Measurements from ENCODE around the gene DLGAP4. TPM values are rescaled to one million over a fixed set of nuclear protein-coding genes. Genes with fewer than 3 reads are reported as not detected.

Gene DLGAP4
- polyA plus RNA-seq, 1 of the 3 experiments (the other 2 are of a cell fraction), result 31.2 TPM

DNA sequence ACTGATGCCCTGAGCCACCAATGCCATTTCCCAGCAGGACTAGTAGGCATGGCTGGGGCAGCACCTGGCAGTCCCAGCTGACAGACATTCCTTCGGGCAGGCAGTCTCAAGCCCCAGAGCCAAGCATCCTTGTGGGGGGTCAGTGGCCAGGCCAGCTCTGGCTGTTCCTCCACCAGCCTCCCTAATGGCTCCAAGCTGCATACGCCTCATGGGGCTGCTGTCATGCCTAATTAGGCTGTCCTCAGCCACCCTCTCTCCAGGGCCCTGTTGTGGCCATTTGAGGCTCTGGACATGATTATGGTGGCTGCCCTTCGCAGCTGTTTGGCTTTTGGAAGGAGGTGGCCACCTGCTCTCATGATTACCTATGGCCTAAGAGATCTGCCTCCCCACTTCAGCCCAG lies 79.4 kb downstream of the DLGAP4 start:
- 0% methylated on average over 1 of the region's 3 CpGs for WGBS (ENCODE audit: low lambda C conversion rate)
- no peaks in the 10 kb centered on the region; the same call in 1 of the 2 replicates for H4K20me1 ChIP-seq (ENCODE audit: insufficient read depth)
- DNase-seq, result peak; percentile 51

GRCh38 chr20:36386236-36386635 lies 80.1 kb downstream of the DLGAP4 start:
- Histone ChIP-seq H3K4me3 (ENCODE audit: low read depth in 2 of 2, low read length in 1 of 2) (no peak overlapping the region), H3K9me3 (no peaks in the 10 kb centered on the region), H3K27me3 (ENCODE audit: insufficient read depth) (no peaks in the 10 kb centered on the region), H3K9me2 (no peaks in the 10 kb centered on the region), H2AFZ (ENCODE audit: low read depth) (no peak overlapping the region), H3K27ac (ENCODE audit: low read depth in 2 of 2, low read length in 1 of 2) (no peak overlapping the region), H3F3A (replicated peaks; ENCODE audit: insufficient read depth) (no peaks in the 10 kb centered on the region), H3K4me2 (no peak overlapping the region), H3K36me3 (replicated peaks in 1 of 2; ENCODE audit: control insufficient read depth in 1 of 2, insufficient read depth in 2 of 2, low read length in 1 of 2) (no peaks in the 10 kb centered on the region), H3K4me1 (ENCODE audit: control insufficient read depth in 1 of 2, insufficient read depth in 2 of 2, low read depth in 1 of 2, low read length in 1 of 2) (peaks cover 0 to 7% of the 10 kb centered on the region in 2 experiments; a peak in 1 of 4 replicates), H3K9ac (no peak overlapping the region), H3K79me2 (ENCODE audit: insufficient read depth) (no peaks in the 10 kb centered on the region), H4K20me1 (ENCODE audit: insufficient read depth) (no peaks in the 10 kb centered on the region; the same call in 1 of the 2 replicates)
- TF ChIP-seq RCOR1 (IDR thresholded peaks at IDR 0.05; ENCODE audit: low read length), result no peak
- TF ChIP-seq FOXJ3 (CRISPR knock-in tag; IDR thresholded peaks at IDR 0.05), result no peak
- no peak for TF ChIP-seq EP300 (IDR thresholded peaks at IDR 0.05; ENCODE audit: borderline replicate concordance in 1 of 2, low read depth in 1 of 2, low read length in 1 of 2)
- ChIA-PET CTCF (interaction anchor here (1.2 to 2.1 kb wide), 2 partner anchors 14 to 53 kb away, joined by 4 read pairs; no protein-coding TSS in a partner anchor), POLR2A (no interaction called here)
- DNase-seq, result no peak

More for the DNA sequence above, 79.4 kb downstream of the DLGAP4 start:
- Histone ChIP-seq H3K79me2 (ENCODE audit: insufficient read depth) (no peaks in the 10 kb centered on the region), H2AFZ (ENCODE audit: low read depth) (no peak overlapping the region), H3K4me1 (ENCODE audit: control insufficient read depth in 1 of 2, insufficient read depth in 2 of 2, low read depth in 1 of 2, low read length in 1 of 2) (peaks cover 0 to 7% of the 10 kb centered on the region in 2 experiments; a peak in 1 of 4 replicates), H3K4me2 (no peak overlapping the region), H3K9me3 (no peaks in the 10 kb centered on the region), H3K9ac (no peak overlapping the region), H3K9me2 (no peaks in the 10 kb centered on the region), H3K4me3 (ENCODE audit: low read depth in 2 of 2, low read length in 1 of 2) (no peak overlapping the region), H3K27me3 (ENCODE audit: insufficient read depth) (no peaks in the 10 kb centered on the region), H3F3A (replicated peaks; ENCODE audit: insufficient read depth) (no peaks in the 10 kb centered on the region), H3K36me3 (replicated peaks in 1 of 2; ENCODE audit: control insufficient read depth in 1 of 2, insufficient read depth in 2 of 2, low read length in 1 of 2) (no peaks in the 10 kb centered on the region), H3K27ac (ENCODE audit: low read depth in 2 of 2, low read length in 1 of 2) (0 out of 4 replicates have a peak overlapping the region, but pooled peaks of 1 of the 2 experiments have one; percentile 11)
- ChIA-PET POLR2A (no interaction called here), CTCF (interaction anchor here (1.2 to 2.1 kb wide), 3 partner anchors 14 to 54 kb away, joined by 4 to 7 read pairs (median 4); no protein-coding TSS in a partner anchor)
- no peak for TF ChIP-seq EZH2phosphoT487 (IDR thresholded peaks at IDR 0.05; ENCODE audit: borderline replicate concordance, low read depth)
- TF ChIP-seq RFX5 (IDR thresholded peaks at IDR 0.05; ENCODE audit: low read length), result no peak
- TF ChIP-seq RXRA (IDR thresholded peaks at IDR 0.05; ENCODE audit: borderline replicate concordance, low read depth), result no peak
- no peak; a peak in 1 of 4 replicates for TF ChIP-seq EP300 (IDR thresholded peaks at IDR 0.05; ENCODE audit: borderline replicate concordance in 1 of 2, low read depth in 1 of 2, low read length in 1 of 2)
- TF ChIP-seq RAD21 (IDR thresholded peaks at IDR 0.05; ENCODE audit: low read length), result no peak
- TF ChIP-seq FOXJ3 (CRISPR knock-in tag; IDR thresholded peaks at IDR 0.05), result no peak
- no peak for TF ChIP-seq FOXM1 (IDR thresholded peaks at IDR 0.05; ENCODE audit: low read depth)
- no peak for TF ChIP-seq NFIC (IDR thresholded peaks at IDR 0.05; ENCODE audit: borderline replicate concordance)

- Histone ChIP-seq H3K4me1 (ENCODE audit: control insufficient read depth in 1 of 2, insufficient read depth in 2 of 2, low read depth in 1 of 2, low read length in 1 of 2) (peaks cover 0 to 6% of the 10 kb centered on the region in 2 experiments; a peak in 1 of 4 replicates), H3K79me2 (ENCODE audit: insufficient read depth) (no peaks in the 10 kb centered on the region), H3K9me2 (no peaks in the 10 kb centered on the region), H2AFZ (ENCODE audit: low read depth) (no peak overlapping the region), H3K27ac (ENCODE audit: low read depth in 2 of 2, low read length in 1 of 2) (no peak overlapping the region), H3K4me3 (ENCODE audit: low read depth in 2 of 2, low read length in 1 of 2) (no peak overlapping the region), H3K4me2 (no peak overlapping the region), H3K9ac (no peak overlapping the region), H3K36me3 (replicated peaks in 1 of 2; ENCODE audit: control insufficient read depth in 1 of 2, insufficient read depth in 2 of 2, low read length in 1 of 2) (no peaks in the 10 kb centered on the region), H3K27me3 (ENCODE audit: insufficient read depth) (no peaks in the 10 kb centered on the region), H3F3A (replicated peaks; ENCODE audit: insufficient read depth) (no peaks in the 10 kb centered on the region), H3K9me3 (no peaks in the 10 kb centered on the region), H4K20me1 (ENCODE audit: insufficient read depth) (no peaks in the 10 kb centered on the region)
- ChIA-PET CTCF (interaction anchor here (0.8 to 3.6 kb wide), 3 partner anchors 10 to 49 kb away, joined by 3 to 20 read pairs (median 9); no protein-coding TSS in a partner anchor), POLR2A (no interaction called here)
- 44% methylated on average over 2 of the region's 2 CpGs for WGBS (ENCODE audit: low lambda C conversion rate)
- TF ChIP-seq TCF12 (IDR thresholded peaks at IDR 0.05), result no peak
- no peak for DNase-seq
These were observed 84.1 kb downstream of the DLGAP4 start for GRCh38 chr20:36390269-36390668.

All from SK-N-SH (cell line).